ENCODE data around the gene CBLN3.

CBLN3 gene

GRCh38 chr14:24422694-24423601, 6.5 kb downstream of the CBLN3 start:
- DNase-seq: no peak

GRCh38 chr14:24422261-24422660, 7.2 kb downstream of the CBLN3 start:
- no peak for DNase-seq

- no peak for DNase-seq
These were observed 11.0 kb downstream of the CBLN3 start for GRCh38 chr14:24418492-24418873.

- no peak for DNase-seq
These were observed 11.5 kb downstream of the CBLN3 start for GRCh38 chr14:24417832-24418491.

GRCh38 chr14:24416932-24417619, 12.4 kb downstream of the CBLN3 start:
- DNase-seq: no peak

- DNase-seq: no peak
These were observed 13.1 kb downstream of the CBLN3 start for GRCh38 chr14:24416254-24416931.

GRCh38 chr14:24415421-24416253, 13.8 kb downstream of the CBLN3 start:
- DNase-seq: no peak

GRCh38 chr14:24414732-24415420, 14.6 kb downstream of the CBLN3 start:
- no peak for DNase-seq

GRCh38 chr14:24414077-24414476, 15.4 kb downstream of the CBLN3 start:
- no peak for DNase-seq

- DNase-seq: no peak
These were observed 17.8 kb downstream of the CBLN3 start for GRCh38 chr14:24411443-24412389.

- no peak for DNase-seq
These were observed 19.5 kb downstream of the CBLN3 start for GRCh38 chr14:24409956-24410355.

GRCh38 chr14:24409192-24409591, 20.3 kb downstream of the CBLN3 start:
- DNase-seq: no peak

- DNase-seq: no peak
These were observed 20.7 kb downstream of the CBLN3 start for GRCh38 chr14:24408764-24409163.

- DNase-seq: no peak
These were observed 21.7 kb downstream of the CBLN3 start for GRCh38 chr14:24407608-24408325.

- no peak for DNase-seq
These were observed 23.1 kb downstream of the CBLN3 start for GRCh38 chr14:24406416-24406815.

GRCh38 chr14:24404814-24405213, 24.7 kb downstream of the CBLN3 start:
- no peak for DNase-seq

GRCh38 chr14:24403294-24403998, 26.0 kb downstream of the CBLN3 start:
- DNase-seq: no peak

GRCh38 chr14:24401810-24402702, 27.4 kb downstream of the CBLN3 start:
- no peak for DNase-seq

Data from GOT3 (cell line).